Posterior vena cava (tissue), 2 donors: ENCODE measurements around the gene SERINC1. TPM values are rescaled to one million over a fixed set of nuclear protein-coding genes. Genes with fewer than 3 reads are reported as not detected.
"Not testable (repeated sequence)": the region's sequence is repeated elsewhere in the genome, so short reads cannot be mapped to it uniquely, and the experiment has no call there.

Experiments used
- DNase-seq: peaks from one replicate; pipeline ENCODE4 v3.0.0-alpha.2; 2020; ENCODE audit warnings: low spot score
- intact Hi-C, 2 donors: fragments of 100-400 bp; cut with DNase I; formaldehyde crosslinking; loops; one replicate each; pipeline versions ENCODE4 v1.14.1 to v1.14.2; 2022 to 2023
- long read RNA-seq, 2 donors: library from polyadenylated mRNA; unstranded; transcript quantifications; one replicate each; pipeline ENCODE4 v2.0.0, GENCODE V29; 2020 to 2021
- total RNA-seq, 2 donors: library from RNA; stranded (reverse); fragmentation: NEBNext Ultra II Directional; extraction: Animal tissue kit (Norgen Biotek cat#: 25700); gene quantifications; one replicate each; pipeline ENCODE4 v1.2.1, GENCODE V29; 2021
- donor health status: DM: yes; HTN: yes; CAD: no.
- donor health status: DM: yes; HTN: yes; CAD: no.

The SERINC1 gene
- total RNA-seq = 100 to 1,000 TPM; 229 to 271 TPM
- long read RNA-seq, donor 1, transcript SERINC1-201 (10 exons, 3,137 nt) = major isoform, 79 of 97 reads
- long read RNA-seq, donor 1, partial matches to known transcripts = 17 of 97 reads
- long read RNA-seq, donor 1, other reads (novel, unspliced or antisense) = 1 of 97 reads
- long read RNA-seq, donor 2, transcript SERINC1-201 (10 exons, 3,137 nt) = major isoform, 68 of 116 reads
- long read RNA-seq, donor 2, partial matches to known transcripts = 41 of 116 reads
- long read RNA-seq, donor 2, other reads (novel, unspliced or antisense) = 7 of 116 reads

- peak; percentile 99 for DNase-seq
- intact Hi-C loops = no loop called here
Observed at GRCh38 chr6:122471107-122472021, at the start of gene SERINC1. Gene SERINC1 (minus strand): TSS chr6:122471807. CDS start chr6:122471737, 70 bp downstream.

- intact Hi-C loops = no loop called here
- no peak for DNase-seq
Observed at GRCh38 chr6:122511193-122511924, 39.8 kb upstream of the SERINC1 start.

GRCh38 chr6:122505170-122505569 is 33.6 kb upstream of the SERINC1 start:
- DNase-seq, intact Hi-C loops: not testable (repeated sequence)

- DNase-seq = no peak
- intact Hi-C loops = no loop called here
Observed at GRCh38 chr6:122501475-122501874, 29.9 kb upstream of the SERINC1 start.

- intact Hi-C loops = no loop called here
- no peak for DNase-seq
Observed at GRCh38 chr6:122495612-122496011, 24.0 kb upstream of the SERINC1 start.

- intact Hi-C loops = no loop called here
- no peak for DNase-seq
Observed at GRCh38 chr6:122494665-122495272, 23.2 kb upstream of the SERINC1 start.

- DNase-seq = peak; percentile 83
Observed at GRCh38 chr6:122491919-122492555, 20.4 kb upstream of the SERINC1 start.

GRCh38 chr6:122490607-122491006 is 19.0 kb upstream of the SERINC1 start:
- intact Hi-C loops = no loop called here
- no peak for DNase-seq

More at GRCh38 chr6:122491919-122492555, 20.4 kb upstream of the SERINC1 start:
- intact Hi-C loops = no loop called here

- intact Hi-C loops = no loop called here
Observed at GRCh38 chr6:122484760-122485159, 13.2 kb upstream of the SERINC1 start.

GRCh38 chr6:122482750-122483080 is 11.1 kb upstream of the SERINC1 start:
- no peak for DNase-seq
- intact Hi-C loops = no loop called here

More at GRCh38 chr6:122484760-122485159, 13.2 kb upstream of the SERINC1 start:
- no peak for DNase-seq

GRCh38 chr6:122476131-122476530 is 4.5 kb upstream of the SERINC1 start:
- no peak for DNase-seq
- intact Hi-C loops = no loop called here

- DNase-seq = no peak
- intact Hi-C loops = no loop called here
Observed at GRCh38 chr6:122472022-122472340, 374 bp upstream of the SERINC1 start.

- intact Hi-C loops = no loop called here
- no peak for DNase-seq
Observed at GRCh38 chr6:122461885-122462284, 9.7 kb downstream of the SERINC1 start.

GRCh38 chr6:122459865-122460416 is 11.7 kb downstream of the SERINC1 start:
- DNase-seq, intact Hi-C loops: not testable (repeated sequence)

GRCh38 chr6:122459240-122459639 is 12.4 kb downstream of the SERINC1 start:
- intact Hi-C loops = no loop called here
- no peak for DNase-seq

- DNase-seq = no peak
- intact Hi-C loops = no loop called here
Observed at GRCh38 chr6:122458087-122458486, 13.5 kb downstream of the SERINC1 start.

- intact Hi-C loops, DNase-seq: not testable (repeated sequence)
Observed at GRCh38 chr6:122455116-122455515, 16.5 kb downstream of the SERINC1 start.

- intact Hi-C loops = no loop called here
- DNase-seq = no peak
Observed at GRCh38 chr6:122454673-122455072, 16.9 kb downstream of the SERINC1 start.

GRCh38 chr6:122452509-122452908 is 19.1 kb downstream of the SERINC1 start:
- intact Hi-C loops = no loop called here
- DNase-seq = no peak
